Panc1 (cell line): ENCODE data around the gene CALD1. TPM values are rescaled to one million over a fixed set of nuclear protein-coding genes. Genes with fewer than 3 reads are reported as not detected.

Experiments used
- ATAC-seq: fragments of 200-7000 bp; cut with Tn5 transposase; 2 replicates; pipeline ENCODE4 v1.9.1; 2020; ENCODE audit warnings: mild to moderate bottlenecking, moderate library complexity
- BruUV-seq: library from RNA; stranded (reverse); fragments of 400-500 nt; replicated peaks from 2 replicates; lab custom pipeline; 2021; lab: Mats Ljungman, UMichigan
- CTCF ChIA-PET: fragments of 300-600 bp; sonication (Branson Sonifier 250); formaldehyde crosslinking; loops from one replicate; lab custom pipeline; 2022; ENCODE audit warnings: antibody characterized with exemption; lab: Charles Lee
- POLR2A ChIA-PET: fragments of 300-600 bp; sonication (Branson Sonifier 250); formaldehyde crosslinking; loops from one replicate; lab custom pipeline; 2022; ENCODE audit warnings: antibody characterized with exemption; lab: Charles Lee
- DNase-seq: peaks from one replicate; pipeline ENCODE4 v3.0.0-alpha.2; 2010; ENCODE audit warnings: low read depth, low spot score
- H3K27ac ChIP-seq: 2 replicates; pipeline ENCODE4 v1.5.1; 2011; ENCODE audit warnings: mild to moderate bottlenecking, low read length, inconsistent platforms
- H3K27me3 ChIP-seq: fragments of 200-500 bp; sonication (Bioruptor generic); 2 replicates; pipeline ENCODE4 v1.6.0; 2014; ENCODE audit warnings: low read length, inconsistent platforms; ENCODE audit not compliant: control insufficient read depth, insufficient read depth
- H3K36me3 ChIP-seq: fragments of 200-500 bp; sonication (Bioruptor generic); 2 replicates; pipeline ENCODE4 v1.5.1; 2014; ENCODE audit warnings: inconsistent platforms, mild to moderate bottlenecking, low read length, moderate library complexity; ENCODE audit not compliant: control insufficient read depth, insufficient read depth
- H3K4me1 ChIP-seq: 2 replicates; pipeline ENCODE4 v1.5.1; 2011; ENCODE audit warnings: inconsistent platforms, mild to moderate bottlenecking, low read length, moderate library complexity; ENCODE audit not compliant: control insufficient read depth, insufficient read depth
- H3K4me3 ChIP-seq, 2 experiments: 2 replicates each; pipeline ENCODE4 v1.5.1; 2011 to 2012; ENCODE audit warnings: low read depth in 2 of 2, low read length in 2 of 2, mild to moderate bottlenecking in 2 of 2, inconsistent platforms in 1 of 2, moderate library complexity in 1 of 2
- H3K9me3 ChIP-seq: fragments of 200-500 bp; sonication (Bioruptor generic); 2 replicates; pipeline ENCODE4 v1.5.1; 2014; ENCODE audit warnings: low read depth, mild to moderate bottlenecking, inconsistent platforms, low read length, moderate library complexity; ENCODE audit not compliant: control insufficient read depth, insufficient read depth
- CTCF ChIP-seq: fragments of 450-650 bp; IDR thresholded peaks from 2 replicates; pipeline ENCODE4 v1.5.1; 2017; ENCODE audit warnings: mild to moderate bottlenecking
- POLR2AphosphoS5 ChIP-seq: IDR thresholded peaks from 2 replicates; pipeline ENCODE4 v1.6.1; 2012; ENCODE audit warnings: mild to moderate bottlenecking, low read depth, low read length, moderate library complexity
- SIN3A ChIP-seq: IDR thresholded peaks from 2 replicates; pipeline ENCODE4 v1.6.1; 2012; ENCODE audit warnings: low read depth, mild to moderate bottlenecking, low read length, moderate library complexity, borderline replicate concordance; ENCODE audit not compliant: insufficient read depth
- TCF7L2 ChIP-seq: IDR thresholded peaks from 2 replicates; pipeline ENCODE4 v1.6.1; 2011; ENCODE audit warnings: mild to moderate bottlenecking, low read depth, low read length, inconsistent platforms
- in situ Hi-C: cut with HindIII; loops from 2 replicates; pipeline ENCODE4 v1.10.0; 2016; ENCODE audit warnings: low sequenced_read_pairs, low pct_unique_long_range_greater_than_20kb
- intact Hi-C: fragments of 100-400 bp; cut with micrococcal nuclease; formaldehyde crosslinking; loops from one replicate; pipeline ENCODE4 v1.10.0; 2022; ENCODE audit not compliant: unreplicated experiment
- total RNA-seq: library from RNA; stranded (reverse); gene quantifications from one replicate; pipeline ENCODE4 v1.2.1, GENCODE V29; 2021; ENCODE audit not compliant: unreplicated experiment
- TF ChIP-seq, protein P1 (sequence below), 2 experiments: IDR thresholded peaks; 2 replicates each; pipeline ENCODE4 v1.6.1; 2011 to 2012; ENCODE audit warnings: low read depth in 2 of 2, control low read depth in 1 of 2, low read length in 1 of 2, mild to moderate bottlenecking in 1 of 2, moderate library complexity in 1 of 2; ENCODE audit not compliant: insufficient read depth in 1 of 2

Gene CALD1
- total RNA-seq, 1 experiment from 2014 or later, result 9.2 TPM

- Histone ChIP-seq H3K27me3 (no peaks in the 10 kb centered on the region), H3K27ac (no peak overlapping the region), H3K9me3 (no peaks in the 10 kb centered on the region), H3K36me3 (no peaks in the 10 kb centered on the region), H3K4me1 (no peaks in the 10 kb centered on the region), H3K4me3 (no peak overlapping the region)
- no TSS peak for BruUV-seq
- no peak for ATAC-seq
- ChIA-PET CTCF (no interaction called here), POLR2A (no interaction called here)
- in situ Hi-C loops, result no loop called here
- DNase-seq, result no peak
- TF ChIP-seq, protein P1, sequence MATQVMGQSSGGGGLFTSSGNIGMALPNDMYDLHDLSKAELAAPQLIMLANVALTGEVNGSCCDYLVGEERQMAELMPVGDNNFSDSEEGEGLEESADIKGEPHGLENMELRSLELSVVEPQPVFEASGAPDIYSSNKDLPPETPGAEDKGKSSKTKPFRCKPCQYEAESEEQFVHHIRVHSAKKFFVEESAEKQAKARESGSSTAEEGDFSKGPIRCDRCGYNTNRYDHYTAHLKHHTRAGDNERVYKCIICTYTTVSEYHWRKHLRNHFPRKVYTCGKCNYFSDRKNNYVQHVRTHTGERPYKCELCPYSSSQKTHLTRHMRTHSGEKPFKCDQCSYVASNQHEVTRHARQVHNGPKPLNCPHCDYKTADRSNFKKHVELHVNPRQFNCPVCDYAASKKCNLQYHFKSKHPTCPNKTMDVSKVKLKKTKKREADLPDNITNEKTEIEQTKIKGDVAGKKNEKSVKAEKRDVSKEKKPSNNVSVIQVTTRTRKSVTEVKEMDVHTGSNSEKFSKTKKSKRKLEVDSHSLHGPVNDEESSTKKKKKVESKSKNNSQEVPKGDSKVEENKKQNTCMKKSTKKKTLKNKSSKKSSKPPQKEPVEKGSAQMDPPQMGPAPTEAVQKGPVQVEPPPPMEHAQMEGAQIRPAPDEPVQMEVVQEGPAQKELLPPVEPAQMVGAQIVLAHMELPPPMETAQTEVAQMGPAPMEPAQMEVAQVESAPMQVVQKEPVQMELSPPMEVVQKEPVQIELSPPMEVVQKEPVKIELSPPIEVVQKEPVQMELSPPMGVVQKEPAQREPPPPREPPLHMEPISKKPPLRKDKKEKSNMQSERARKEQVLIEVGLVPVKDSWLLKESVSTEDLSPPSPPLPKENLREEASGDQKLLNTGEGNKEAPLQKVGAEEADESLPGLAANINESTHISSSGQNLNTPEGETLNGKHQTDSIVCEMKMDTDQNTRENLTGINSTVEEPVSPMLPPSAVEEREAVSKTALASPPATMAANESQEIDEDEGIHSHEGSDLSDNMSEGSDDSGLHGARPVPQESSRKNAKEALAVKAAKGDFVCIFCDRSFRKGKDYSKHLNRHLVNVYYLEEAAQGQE (IDR thresholded peaks at IDR 0.05; ENCODE audit: insufficient read depth in 1 of 2, low read depth in 2 of 2, low read length in 1 of 2), result no peak
- TF ChIP-seq SIN3A (no peak), POLR2AphosphoS5 (no peak), CTCF (no peak), TCF7L2 (no peak)
- intact Hi-C loops, result no loop called here
Measured at GRCh38 chr7:134740376-134740775, 39.1 kb upstream of the CALD1 start.

DNA sequence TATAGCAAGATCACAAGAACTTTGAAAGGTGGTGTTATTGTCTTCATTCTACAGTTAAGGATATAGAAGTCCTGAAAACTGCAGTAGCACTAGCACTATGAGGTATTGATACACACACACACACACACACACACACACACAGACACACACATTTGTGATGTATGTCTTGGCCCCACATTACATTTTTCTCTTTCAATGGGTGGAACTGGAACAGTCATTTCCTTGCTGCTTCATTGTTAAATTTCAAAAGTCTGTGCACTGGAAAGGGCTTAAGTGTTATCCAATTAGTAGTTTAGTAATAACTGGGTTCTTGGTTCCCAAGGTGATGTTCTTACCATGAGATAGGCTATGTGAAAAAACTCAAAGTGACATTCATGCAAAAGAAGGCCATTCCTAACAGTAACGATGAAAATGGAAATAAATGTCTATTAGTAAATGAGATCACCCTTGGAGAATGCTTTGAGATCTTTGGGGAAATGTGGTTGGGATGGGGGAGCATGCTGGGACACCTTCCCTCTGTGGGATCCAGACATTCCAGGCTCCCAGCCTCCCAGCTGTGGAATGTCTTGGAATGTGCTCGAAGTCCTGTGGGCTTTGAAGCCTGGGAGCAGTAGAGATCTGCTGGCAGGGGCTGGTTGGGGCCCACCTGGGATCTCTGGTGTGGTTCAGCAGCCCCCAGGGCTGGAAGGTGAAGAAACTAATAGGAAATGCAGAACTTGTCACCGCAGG is 37.4 kb upstream of the CALD1 start:
- in situ Hi-C loops, result no loop called here
- no peaks in the 10 kb centered on the region for H3K36me3 ChIP-seq
- BruUV-seq, result no TSS peak
- H3K9me3 ChIP-seq, result no peaks in the 10 kb centered on the region
- no peaks in the 10 kb centered on the region for H3K27me3 ChIP-seq
- ChIA-PET POLR2A (no interaction called here), CTCF (no interaction called here)
- TF ChIP-seq SIN3A, result no peak
- TF ChIP-seq TCF7L2, result no peak
- TF ChIP-seq POLR2AphosphoS5, result no peak
- TF ChIP-seq, protein P1 (IDR thresholded peaks at IDR 0.05; ENCODE audit: insufficient read depth in 1 of 2, low read depth in 2 of 2, low read length in 1 of 2), result no peak
- no peak for TF ChIP-seq CTCF
- no peaks in the 10 kb centered on the region for H3K4me1 ChIP-seq
- intact Hi-C loops, result no loop called here
- no peak overlapping the region for H3K27ac ChIP-seq
- no peak for DNase-seq
- no peak overlapping the region for H3K4me3 ChIP-seq
- ATAC-seq, result no peak
